Esophagus (tissue), 2 donors: ENCODE measurements around the gene SMARCE1. TPM values are rescaled to one million over a fixed set of nuclear protein-coding genes. Genes with fewer than 3 reads are reported as not detected.

Experiments
- H3K27ac ChIP-seq, 2 donors: one replicate each; pipeline ENCODE4 v1.5.1; 2013; ENCODE audit warnings: low read depth in 2 of 2, mild to moderate bottlenecking in 2 of 2, inconsistent platforms in 1 of 2, low read length in 1 of 2, moderate library complexity in 1 of 2
- H3K27me3 ChIP-seq, 2 donors: one replicate each; pipeline ENCODE4 v1.6.1; 2013; ENCODE audit warnings: low read length in 2 of 2, control low read depth in 1 of 2, mild to moderate bottlenecking in 1 of 2; ENCODE audit not compliant: insufficient read depth in 2 of 2, control insufficient read depth in 1 of 2
- H3K36me3 ChIP-seq, 2 donors: one replicate each; pipeline ENCODE4 v1.6.1; 2013; ENCODE audit warnings: low read length in 1 of 2; ENCODE audit not compliant: control insufficient read depth in 2 of 2, insufficient read depth in 2 of 2
- H3K4me1 ChIP-seq, 2 donors: one replicate each; pipeline ENCODE4 v1.6.1; 2013; ENCODE audit warnings: low read length in 1 of 2; ENCODE audit not compliant: control insufficient read depth in 2 of 2, insufficient read depth in 2 of 2
- H3K4me3 ChIP-seq, 2 donors: one replicate each; pipeline ENCODE4 v1.5.1; 2013; ENCODE audit warnings: low read length in 2 of 2, mild to moderate bottlenecking in 2 of 2, low read depth in 1 of 2, moderate library complexity in 1 of 2
- H3K9me3 ChIP-seq, 2 donors: one replicate each; pipeline ENCODE4 v1.6.1; 2013; ENCODE audit warnings: mild to moderate bottlenecking in 2 of 2, low read depth in 1 of 2, low read length in 1 of 2, moderate library complexity in 1 of 2; ENCODE audit not compliant: control insufficient read depth in 2 of 2, insufficient read depth in 1 of 2
- WGBS, 2 donors: extraction: QIAGEN DNeasy Blood & Tissue Kit; methylation state at CpG; one replicate each; pipeline ENCODE4 v1.1.7; 2013; 5-methylcytosine and 5-hydroxymethylcytosine counted together
- polyA plus RNA-seq, 2 donors: library from polyadenylated mRNA; stranded (reverse); fragments of 200-250 nt; gene quantifications; one replicate each; pipeline ENCODE4 v1.2.3, GENCODE V29; 2013
- donor health status: healthy with polysubstance abuse.
- donor health status: Bipolar disorder and iron deficiency.

Gene SMARCE1
- polyA plus RNA-seq, 2 donors: 57.2 to 57.8 TPM

DNA sequence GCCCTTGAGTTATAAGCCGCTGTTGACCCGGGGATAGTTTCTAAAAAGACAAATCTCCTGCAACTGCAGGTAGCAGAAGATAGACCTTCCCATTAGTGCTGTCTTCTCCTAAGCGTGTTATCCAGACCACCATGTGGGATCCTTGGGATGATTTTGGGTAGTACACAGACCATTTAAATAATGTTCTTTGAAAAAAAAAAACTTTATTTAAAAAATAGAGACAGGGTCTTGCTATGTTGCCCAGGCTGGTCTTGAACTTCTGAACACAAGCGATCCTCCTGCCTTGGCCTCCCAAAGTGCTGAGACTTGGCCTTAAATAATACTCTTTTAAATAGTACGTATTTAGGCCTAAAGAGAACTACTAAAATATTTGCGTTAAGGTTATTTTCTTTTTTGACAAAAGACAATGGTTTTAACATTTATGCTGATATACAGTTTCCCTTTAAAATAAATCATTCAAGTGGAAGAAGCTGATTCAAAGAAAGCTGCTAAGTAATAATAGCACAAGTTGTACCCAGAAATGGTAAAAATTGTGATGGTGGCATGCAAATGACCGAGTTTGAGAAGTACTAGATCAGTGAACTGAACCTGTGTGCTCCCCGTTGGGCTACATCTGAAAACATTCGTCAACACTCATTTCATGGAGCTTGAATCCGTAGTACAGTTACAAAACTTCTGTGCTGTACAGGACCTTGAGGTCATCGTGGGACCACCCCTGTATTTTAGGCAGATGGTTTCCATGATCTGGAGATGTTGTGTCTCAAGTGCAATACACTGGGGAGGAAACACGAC is 24.0 kb downstream of the SMARCE1 start:
- Histone ChIP-seq H3K27me3 (no peaks in the 10 kb centered on the region), H3K36me3 (peaks cover under 1 to 3% of the 10 kb centered on the region in 2 donors), H3K4me3 (no peak overlapping the region), H3K27ac (no peak overlapping the region), H3K9me3 (no peaks in the 10 kb centered on the region), H3K4me1 (peaks cover 0 to 2% of the 10 kb centered on the region in 2 donors)
- WGBS, 2 donors: 80 to 83% methylated on average over 12 of the region's 12 CpGs

DNA sequence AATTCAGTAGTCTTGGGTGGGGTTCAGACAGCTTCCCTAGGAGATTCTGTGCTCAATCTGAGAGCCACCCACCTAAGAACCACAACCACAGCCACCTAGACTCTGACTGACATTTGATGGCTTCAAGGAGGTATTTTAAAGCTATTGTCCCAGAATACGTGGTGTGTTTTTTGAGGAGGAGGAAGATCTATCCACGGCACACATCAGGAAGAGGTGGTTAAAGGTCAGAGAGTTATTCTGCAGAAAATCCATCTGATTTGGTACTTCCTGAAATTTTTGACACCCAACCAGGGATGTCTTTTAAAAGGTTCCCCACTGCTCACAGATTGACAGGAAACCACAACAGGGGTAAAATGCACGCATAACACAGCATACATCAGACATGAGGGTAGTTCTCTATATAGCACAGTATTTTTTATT is 25.1 kb downstream of the SMARCE1 start:
- H3K4me3 ChIP-seq: no peak overlapping the region
- H3K36me3 ChIP-seq: no peaks in the 10 kb centered on the region
- H3K9me3 ChIP-seq: no peaks in the 10 kb centered on the region
- H3K27ac ChIP-seq: no peak overlapping the region
- 52 to 61% methylated on average over 3 of the region's 3 CpGs for WGBS, 2 donors
- H3K4me1 ChIP-seq: peaks cover 0 to 2% of the 10 kb centered on the region in 2 donors
- no peaks in the 10 kb centered on the region for H3K27me3 ChIP-seq

DNA sequence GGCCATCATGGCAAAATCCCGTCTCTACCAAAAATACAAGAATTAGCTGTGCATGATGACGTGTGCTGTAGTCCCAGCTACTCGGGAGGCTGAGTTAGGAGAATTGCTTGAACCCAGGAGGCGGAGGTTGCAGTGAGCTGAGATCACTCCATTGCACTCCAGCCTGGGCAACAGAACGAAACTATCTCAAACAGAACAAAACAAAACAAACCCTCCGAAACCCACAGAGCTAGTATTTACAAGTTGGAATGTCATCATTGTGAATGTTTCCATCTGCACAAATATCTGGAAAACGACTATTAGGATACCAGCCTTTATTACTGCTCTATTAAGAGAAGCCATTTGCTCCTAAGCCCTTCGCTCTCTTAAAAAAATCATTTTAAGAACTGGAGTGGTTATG is 26.0 kb downstream of the SMARCE1 start:
- no peaks in the 10 kb centered on the region for H3K9me3 ChIP-seq
- WGBS, 2 donors: 63 to 74% methylated on average over 8 of the region's 8 CpGs
- no peak overlapping the region for H3K27ac ChIP-seq
- no peak overlapping the region for H3K4me3 ChIP-seq
- H3K4me1 ChIP-seq: peaks cover 4 to 6% of the 10 kb centered on the region in 2 donors
- H3K27me3 ChIP-seq: no peaks in the 10 kb centered on the region
- no peaks in the 10 kb centered on the region for H3K36me3 ChIP-seq

DNA sequence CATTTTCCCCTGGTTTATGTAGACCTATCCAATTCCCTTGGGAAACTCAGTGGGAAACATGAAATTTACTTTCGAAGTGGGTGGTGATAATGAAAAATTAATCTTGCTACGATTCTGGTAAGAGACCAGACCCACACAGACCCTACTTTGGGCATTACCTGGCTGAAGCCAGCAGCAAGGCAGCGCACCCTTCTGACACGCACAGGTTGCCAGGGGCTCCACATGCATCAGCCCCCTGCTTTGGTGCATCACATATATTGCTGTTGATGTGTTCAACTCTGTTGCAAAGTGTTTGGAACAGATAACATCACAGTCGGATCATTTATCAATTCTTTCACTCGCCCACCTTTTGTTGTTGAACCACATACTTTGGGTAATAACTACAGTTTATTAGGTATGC is 26.6 kb downstream of the SMARCE1 start:
- H3K27me3 ChIP-seq: no peaks in the 10 kb centered on the region
- H3K4me3 ChIP-seq: no peak overlapping the region
- WGBS, 2 donors: 85 to 89% methylated on average over 6 of the region's 6 CpGs
- no peaks in the 10 kb centered on the region for H3K9me3 ChIP-seq
- H3K4me1 ChIP-seq: peaks cover 7 to 8% of the 10 kb centered on the region in 2 donors
- H3K36me3 ChIP-seq: no peaks in the 10 kb centered on the region
- H3K27ac ChIP-seq: peak overlapping the region in 1 of 2 donors; percentile 28

DNA sequence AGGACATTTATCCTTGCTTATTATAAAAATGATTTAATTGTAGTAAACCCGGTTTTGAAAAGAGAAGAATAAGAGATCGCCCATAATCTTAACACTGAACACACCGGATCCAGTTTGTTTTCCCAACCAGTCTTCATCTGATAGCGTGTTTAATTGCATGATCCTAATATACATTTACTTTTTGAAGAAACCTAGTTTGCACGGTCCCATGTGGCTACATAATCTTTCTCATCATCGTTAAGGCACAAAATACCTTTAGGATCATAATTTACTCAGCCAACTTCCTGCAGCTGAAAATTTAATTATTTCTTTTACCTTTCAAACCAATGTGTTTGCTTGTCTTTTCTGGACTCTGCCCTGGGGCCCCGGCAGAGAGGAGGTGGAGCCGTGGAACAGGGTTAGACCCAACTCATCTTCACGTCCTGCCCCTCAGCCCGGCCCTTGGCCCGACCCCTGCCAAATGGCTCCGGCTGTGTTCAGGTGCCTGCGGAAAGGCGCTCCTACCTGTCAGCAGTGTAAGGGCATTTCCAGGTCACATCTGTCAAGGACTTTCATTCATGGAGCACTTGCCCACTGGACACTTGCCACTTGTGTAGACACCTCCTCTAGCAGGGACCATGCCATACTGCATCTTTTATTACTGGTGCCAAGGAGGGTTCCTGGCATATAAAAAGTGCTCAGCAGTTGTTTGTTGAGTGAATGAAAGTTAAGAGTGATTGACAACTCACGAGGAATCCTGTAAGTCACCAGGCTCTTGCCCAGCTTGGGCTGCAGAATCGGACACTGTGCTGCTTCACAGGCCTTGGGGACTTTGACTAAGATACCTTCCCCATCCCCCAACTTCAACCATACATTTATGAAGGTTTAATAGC is 28.6 kb downstream of the SMARCE1 start:
- Histone ChIP-seq H3K36me3 (no peaks in the 10 kb centered on the region), H3K4me3 (no peak overlapping the region), H3K27ac (no peak overlapping the region), H3K9me3 (no peaks in the 10 kb centered on the region), H3K4me1 (peaks cover 7 to 8% of the 10 kb centered on the region in 2 donors), H3K27me3 (no peaks in the 10 kb centered on the region)
- 49 to 57% methylated on average over 16 of the region's 16 CpGs for WGBS, 2 donors

DNA sequence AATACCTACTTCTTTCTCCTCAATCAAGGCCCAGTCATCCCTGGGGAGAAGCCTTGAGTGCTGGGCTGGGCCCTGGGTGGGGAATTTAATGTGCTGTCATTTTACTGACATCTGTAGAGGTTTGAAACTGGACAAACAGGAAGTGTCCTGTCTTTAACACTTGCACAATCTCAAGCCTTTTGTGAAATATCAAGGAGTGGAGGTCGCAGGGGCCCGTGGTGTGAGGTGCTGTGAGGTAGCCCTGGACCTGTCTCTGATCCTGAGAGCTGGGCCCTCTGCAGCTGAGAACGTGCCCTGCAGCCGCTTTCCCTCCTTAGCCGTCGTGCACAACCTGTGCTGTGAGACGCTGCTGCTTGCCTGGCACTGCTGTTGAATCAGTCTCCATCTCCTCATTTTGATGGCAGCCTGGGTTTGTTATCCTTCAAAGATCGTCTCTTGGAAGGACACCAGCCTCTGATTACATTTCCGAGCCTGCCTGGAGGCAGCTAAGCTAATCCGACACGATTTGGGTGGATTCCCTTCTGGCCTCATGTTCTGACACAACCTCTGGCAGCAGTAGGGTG is 29.9 kb downstream of the SMARCE1 start:
- Histone ChIP-seq H3K36me3 (no peaks in the 10 kb centered on the region), H3K27ac (peak overlapping the region; percentile 84 to 94), H3K4me1 (peaks cover 7 to 8% of the 10 kb centered on the region in 2 donors), H3K4me3 (no peak overlapping the region), H3K9me3 (no peaks in the 10 kb centered on the region), H3K27me3 (no peaks in the 10 kb centered on the region)
- WGBS, 2 donors: 36 to 58% methylated on average over 11 of the region's 11 CpGs

DNA sequence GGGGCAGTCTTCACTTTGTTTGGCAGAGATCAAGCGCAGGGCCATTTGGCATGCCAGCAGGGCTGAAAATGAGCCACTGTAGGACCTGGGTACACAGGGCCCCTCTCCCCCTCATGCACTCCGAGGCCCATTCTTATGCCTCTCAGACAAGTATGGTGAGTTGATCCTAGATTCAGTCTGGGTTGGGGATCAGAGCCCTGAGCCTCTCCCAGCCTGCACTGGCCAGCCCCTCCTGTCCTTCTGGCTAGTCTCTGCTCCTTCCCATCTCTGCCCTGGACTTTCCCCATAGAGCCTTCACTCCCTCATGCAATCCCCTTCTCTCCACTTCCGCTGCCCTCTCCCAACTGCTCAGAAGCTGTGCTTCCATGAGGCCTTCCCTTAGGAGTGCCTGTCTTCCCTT is 31.0 kb downstream of the SMARCE1 start:
- 63 to 89% methylated on average over 3 of the region's 3 CpGs for WGBS, 2 donors
- Histone ChIP-seq H3K27me3 (no peaks in the 10 kb centered on the region), H3K27ac (no peak overlapping the region), H3K4me1 (peaks cover 7 to 8% of the 10 kb centered on the region in 2 donors), H3K9me3 (no peaks in the 10 kb centered on the region), H3K4me3 (no peak overlapping the region), H3K36me3 (no peaks in the 10 kb centered on the region)

DNA sequence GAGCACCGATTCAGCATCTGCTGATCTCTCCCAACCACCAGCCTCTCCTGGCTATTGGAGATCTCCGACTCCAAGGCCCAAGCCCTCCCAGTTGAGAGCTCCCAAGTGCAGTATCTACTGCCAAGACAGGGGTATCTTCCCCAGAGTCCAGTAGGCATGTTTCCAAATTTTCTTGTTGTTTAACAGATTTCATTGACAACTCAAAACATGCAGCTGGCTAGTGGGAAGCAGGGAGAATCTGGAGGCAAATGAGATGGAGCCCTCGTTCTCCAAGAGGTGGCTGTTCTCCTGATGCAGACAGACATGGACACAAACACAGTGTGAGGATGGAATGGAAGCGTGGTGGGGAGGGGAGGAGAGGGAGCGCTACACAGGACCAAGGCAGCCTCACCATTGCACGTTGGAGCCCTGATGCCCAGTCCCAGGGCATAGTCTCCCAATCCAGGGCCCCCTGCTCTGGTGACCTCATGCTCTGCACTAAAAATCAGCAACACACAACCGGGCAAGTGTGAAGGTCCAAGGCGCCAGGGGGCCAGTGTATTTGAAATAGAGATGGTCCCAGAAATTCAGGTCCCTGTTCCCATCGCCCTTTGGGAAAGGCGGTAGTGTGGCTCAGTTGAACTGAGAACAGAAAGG is 31.7 kb downstream of the SMARCE1 start:
- H3K4me1 ChIP-seq: peaks cover 7 to 8% of the 10 kb centered on the region in 2 donors

More for the DNA sequence above, 31.7 kb downstream of the SMARCE1 start:
- Histone ChIP-seq H3K36me3 (no peaks in the 10 kb centered on the region), H3K4me3 (no peak overlapping the region), H3K9me3 (no peaks in the 10 kb centered on the region), H3K27me3 (no peaks in the 10 kb centered on the region), H3K27ac (no peak overlapping the region)
- WGBS, 2 donors: 76 to 83% methylated on average over 10 of the region's 10 CpGs
